Osteocyte (in vitro differentiated cells): ENCODE measurements around the gene MRPL14. TPM values are rescaled to one million over a fixed set of nuclear protein-coding genes. Genes with fewer than 3 reads are reported as not detected.

ENCODE experiments used
- DNase-seq: peaks from one replicate; pipeline ENCODE4 v3.0.0; 2021; ENCODE audit warnings: mixed read lengths; ENCODE audit not compliant: unreplicated experiment; ENCODE audit errors: extremely low spot score
- H3K27ac Mint-ChIP-seq: one replicate; pipeline ENCODE4 v1.8.0; 2021; ENCODE audit warnings: mild to moderate bottlenecking, mixed read lengths; ENCODE audit not compliant: unreplicated experiment
- H3K27me3 Mint-ChIP-seq: one replicate; pipeline ENCODE4 v1.8.0; 2021; ENCODE audit warnings: mixed read lengths; ENCODE audit not compliant: unreplicated experiment
- H3K36me3 Mint-ChIP-seq: one replicate; pipeline ENCODE4 v1.8.0; 2021; ENCODE audit warnings: mixed read lengths; ENCODE audit not compliant: unreplicated experiment
- H3K4me1 Mint-ChIP-seq: one replicate; pipeline ENCODE4 v1.8.0; 2021; ENCODE audit warnings: mixed read lengths; ENCODE audit not compliant: unreplicated experiment
- H3K4me3 Mint-ChIP-seq: one replicate; pipeline ENCODE4 v1.8.0; 2021; ENCODE audit warnings: mild to moderate bottlenecking, moderate library complexity, mixed read lengths; ENCODE audit not compliant: unreplicated experiment
- H3K9me3 Mint-ChIP-seq: one replicate; pipeline ENCODE4 v1.8.0; 2021; ENCODE audit warnings: mixed read lengths; ENCODE audit not compliant: unreplicated experiment
- total RNA-seq: library from RNA; stranded (reverse); gene quantifications from 2 replicates; pipeline ENCODE4 v1.2.1, GENCODE V29; 2021
- TF ChIP-seq, protein P1 (sequence below): fragments of 200-600 bp; sonication (generic); IDR thresholded peaks from 2 replicates; pipeline ENCODE4 v1.5.0; 2021; ENCODE audit warnings: antibody characterized with exemption, mild to moderate bottlenecking, moderate library complexity

Gene MRPL14
- total RNA-seq, 1 donor from 2014 or later, result 36.5 TPM

GRCh38 chr6:44066394-44067172 is 60.7 kb downstream of the MRPL14 start:
- H3K36me3 Mint-ChIP-seq, result no peaks in the 10 kb centered on the region
- peaks cover 47% of the 10 kb centered on the region for H3K4me1 Mint-ChIP-seq
- TF ChIP-seq, protein P1, sequence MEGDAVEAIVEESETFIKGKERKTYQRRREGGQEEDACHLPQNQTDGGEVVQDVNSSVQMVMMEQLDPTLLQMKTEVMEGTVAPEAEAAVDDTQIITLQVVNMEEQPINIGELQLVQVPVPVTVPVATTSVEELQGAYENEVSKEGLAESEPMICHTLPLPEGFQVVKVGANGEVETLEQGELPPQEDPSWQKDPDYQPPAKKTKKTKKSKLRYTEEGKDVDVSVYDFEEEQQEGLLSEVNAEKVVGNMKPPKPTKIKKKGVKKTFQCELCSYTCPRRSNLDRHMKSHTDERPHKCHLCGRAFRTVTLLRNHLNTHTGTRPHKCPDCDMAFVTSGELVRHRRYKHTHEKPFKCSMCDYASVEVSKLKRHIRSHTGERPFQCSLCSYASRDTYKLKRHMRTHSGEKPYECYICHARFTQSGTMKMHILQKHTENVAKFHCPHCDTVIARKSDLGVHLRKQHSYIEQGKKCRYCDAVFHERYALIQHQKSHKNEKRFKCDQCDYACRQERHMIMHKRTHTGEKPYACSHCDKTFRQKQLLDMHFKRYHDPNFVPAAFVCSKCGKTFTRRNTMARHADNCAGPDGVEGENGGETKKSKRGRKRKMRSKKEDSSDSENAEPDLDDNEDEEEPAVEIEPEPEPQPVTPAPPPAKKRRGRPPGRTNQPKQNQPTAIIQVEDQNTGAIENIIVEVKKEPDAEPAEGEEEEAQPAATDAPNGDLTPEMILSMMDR, result no peak
- no peaks in the 10 kb centered on the region for H3K27me3 Mint-ChIP-seq
- H3K27ac Mint-ChIP-seq, result no peak overlapping the region
- H3K9me3 Mint-ChIP-seq, result no peaks in the 10 kb centered on the region
- DNase-seq, result no peak
- no peak overlapping the region for H3K4me3 Mint-ChIP-seq

GRCh38 chr6:44065443-44066140 is 61.7 kb downstream of the MRPL14 start:
- DNase-seq, result no peak
- no peaks in the 10 kb centered on the region for H3K9me3 Mint-ChIP-seq
- no peak overlapping the region for H3K27ac Mint-ChIP-seq
- no peaks in the 10 kb centered on the region for H3K36me3 Mint-ChIP-seq
- no peak overlapping the region for H3K4me3 Mint-ChIP-seq
- H3K4me1 Mint-ChIP-seq, result peaks cover 55% of the 10 kb centered on the region
- no peaks in the 10 kb centered on the region for H3K27me3 Mint-ChIP-seq
- TF ChIP-seq, protein P1, result no peak

DNA sequence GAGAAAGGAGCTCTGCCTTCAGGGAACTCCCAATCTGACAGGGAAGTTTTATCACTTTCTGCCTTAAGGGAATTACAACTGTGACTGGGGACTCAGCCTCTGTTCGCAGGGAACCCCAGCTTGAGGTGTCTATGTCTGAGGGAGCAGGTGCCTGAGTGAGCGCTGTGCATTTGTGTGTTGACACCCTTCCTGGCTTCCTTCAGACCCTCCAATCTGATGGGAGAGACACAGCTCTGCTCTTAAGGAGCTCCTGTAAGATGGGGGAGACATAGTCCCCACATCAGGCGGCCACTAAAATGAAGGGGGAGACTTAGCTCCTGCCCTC is 62.3 kb downstream of the MRPL14 start:
- no peak overlapping the region for H3K4me3 Mint-ChIP-seq
- H3K27me3 Mint-ChIP-seq, result no peaks in the 10 kb centered on the region
- no peaks in the 10 kb centered on the region for H3K9me3 Mint-ChIP-seq
- H3K36me3 Mint-ChIP-seq, result peaks cover 2% of the 10 kb centered on the region
- TF ChIP-seq, protein P1, result no peak
- H3K4me1 Mint-ChIP-seq, result peaks cover 54% of the 10 kb centered on the region
- peak overlapping the region; percentile 33 for H3K27ac Mint-ChIP-seq
- no peak for DNase-seq

GRCh38 chr6:44064089-44064947 is 62.9 kb downstream of the MRPL14 start:
- no peak overlapping the region for H3K4me3 Mint-ChIP-seq

More at GRCh38 chr6:44064089-44064947, 62.9 kb downstream of the MRPL14 start:
- peaks cover 4% of the 10 kb centered on the region for H3K36me3 Mint-ChIP-seq
- H3K27me3 Mint-ChIP-seq, result no peaks in the 10 kb centered on the region
- H3K4me1 Mint-ChIP-seq, result peaks cover 54% of the 10 kb centered on the region
- peak overlapping the region; percentile 33 for H3K27ac Mint-ChIP-seq
- TF ChIP-seq, protein P1, result no peak
- H3K9me3 Mint-ChIP-seq, result no peaks in the 10 kb centered on the region
- DNase-seq, result no peak
